K562 treated with DMSO at 1 percent for 4 hours (cell line): ENCODE measurements around the gene CCNB3. TPM values are rescaled to one million over a fixed set of nuclear protein-coding genes. Genes with fewer than 3 reads are reported as not detected.

ENCODE experiments used
- total RNA-seq: library from RNA; unstranded; fragments of 300-600 nt; gene quantifications from 2 replicates; pipeline ENCODE4 v1.2.3, GENCODE V29; 2022; ENCODE audit not compliant: insufficient read depth

The CCNB3 gene
- not detected in 2 replicates for total RNA-seq

DNA sequence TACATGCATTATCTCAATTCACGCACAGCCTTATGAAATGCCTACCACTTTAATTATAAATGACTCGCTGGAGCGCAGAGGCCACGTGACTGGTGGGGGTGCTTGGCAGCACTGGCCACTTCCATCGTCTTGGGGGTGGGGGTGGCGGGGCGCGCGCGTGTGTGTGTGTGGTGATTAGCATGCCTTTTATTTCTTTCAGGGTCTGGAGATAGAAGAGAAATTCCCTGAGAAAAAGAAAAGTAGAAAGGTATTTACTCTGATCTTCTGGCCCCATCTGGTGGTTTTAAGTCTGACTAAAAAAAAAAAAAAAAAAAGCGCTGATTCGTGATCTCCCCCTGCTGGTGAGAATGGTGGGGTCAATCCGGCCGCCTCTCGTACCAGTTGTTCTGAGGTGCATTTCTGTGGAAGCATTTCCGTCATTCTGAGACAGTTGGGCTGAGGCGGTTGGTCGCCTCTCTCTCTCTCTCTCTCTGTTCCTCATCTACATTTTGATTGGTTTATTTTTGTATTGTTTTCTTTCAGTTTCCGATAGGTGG is at the start of gene CCNB3:
TSS of gene CCNB3 (plus strand) at position 402 of the 536 bp plus-strand sequence. CDS start 80,399 bp downstream, outside the sequence.

GRCh38 chrX:50200907-50201306 is 3.7 kb upstream of the CCNB3 start, which contains the start of gene AKAP4:
AKAP4 (minus strand) TSS chrX:50201007; CDS start chrX:50200889, 118 bp downstream.

Other genes with a start within 250 kb of the CCNB3 start
- gene AKAP4, start 3.8 kb upstream of the CCNB3 start, total RNA-seq: not detected in 2 replicates